ENCODE measurements around the gene GRHL1.

DNA sequence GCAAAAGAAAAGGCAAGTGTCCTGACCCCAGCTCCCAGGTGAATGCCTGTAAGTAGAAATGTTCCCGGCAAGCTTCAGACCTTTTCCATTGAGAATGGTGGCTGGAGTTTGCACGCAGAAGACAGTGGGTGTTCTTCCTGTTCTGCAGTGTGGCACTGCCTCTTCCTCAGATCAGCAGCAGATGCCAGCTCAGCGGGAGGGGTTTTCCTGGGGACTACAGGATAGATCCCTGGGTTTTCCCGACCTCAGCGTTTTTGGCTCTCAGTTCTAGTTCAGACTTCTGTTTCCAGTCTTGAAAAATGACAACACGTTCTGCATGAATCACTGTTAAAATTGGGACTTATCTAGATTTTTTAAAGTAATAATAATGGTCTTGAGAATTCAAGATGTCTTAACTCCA lies 39.2 kb downstream of the GRHL1 start:
- no peak for TF ChIP-seq GATA2 (IDR thresholded peaks at IDR 0.05; ENCODE audit: low read depth, low read length)
- no peak for TF ChIP-seq GATA3 (IDR thresholded peaks at IDR 0.05; ENCODE audit: low read depth, low read length)
